ENCODE results near the gene ADAMTS4. TPM values are rescaled to one million over a fixed set of nuclear protein-coding genes. Genes with fewer than 3 reads are reported as not detected.

The ADAMTS4 gene
- total RNA-seq, 1 experiment from 2014 or later, result 31.6 TPM

DNA sequence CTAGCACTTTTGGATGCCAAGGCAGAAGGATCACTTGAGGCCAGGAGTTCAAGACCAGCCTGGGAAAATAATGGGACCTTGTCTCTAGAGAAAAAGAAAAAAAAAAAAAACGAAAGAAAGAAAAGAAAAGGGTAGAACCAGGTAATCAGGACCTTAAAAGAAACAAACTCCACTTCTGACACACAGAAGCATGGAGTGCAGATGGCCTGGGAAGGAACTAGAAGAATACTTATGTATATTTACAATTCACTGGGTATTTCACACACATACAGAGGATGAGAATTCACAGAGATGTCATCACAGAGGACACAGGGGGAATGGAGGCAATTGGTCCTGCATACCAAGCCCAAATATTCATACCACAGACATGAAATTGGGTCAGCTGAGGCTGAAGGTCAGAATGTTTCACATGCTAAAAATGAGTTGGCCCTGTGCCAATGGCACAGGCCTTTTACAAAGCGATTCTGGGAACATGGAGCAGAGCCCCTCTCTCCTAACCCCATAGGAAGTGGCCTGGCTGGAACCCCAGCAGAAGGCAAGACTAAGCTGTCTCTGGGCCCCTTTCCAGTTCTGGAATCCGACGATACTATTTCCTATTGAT, 26.0 kb downstream of the ADAMTS4 start:
- ChIA-PET POLR2A (ENCODE audit: low non-redundant PET) (no interaction called here), CTCF (no interaction called here)
- H3K4me1 ChIP-seq (ENCODE audit: insufficient read depth, low read length, poor library complexity, severe bottlenecking), result peaks cover 13% of the 10 kb centered on the region
- H3K4me3 ChIP-seq (ENCODE audit: low read depth, low read length, poor library complexity, severe bottlenecking), result no peak overlapping the region
- DNase-seq (ENCODE audit: low spot score), result no peak
- no peaks in the 10 kb centered on the region for H3K9me3 ChIP-seq (ENCODE audit: low read depth, low read length, poor library complexity, severe bottlenecking)
- BruUV-seq (replicated peaks), result no TSS peak
- no peak overlapping the region for H3K27ac ChIP-seq (ENCODE audit: low read depth, low read length, poor library complexity, severe bottlenecking)
- no peaks in the 10 kb centered on the region for H3K27me3 ChIP-seq (replicated peaks; ENCODE audit: insufficient read depth, low read depth, low read length, poor library complexity)
- H3K36me3 ChIP-seq (ENCODE audit: insufficient read depth, low read length, poor library complexity, severe bottlenecking), result peaks cover 56% of the 10 kb centered on the region
- no peak for TF ChIP-seq EZH2 (IDR thresholded peaks at IDR 0.05; ENCODE audit: borderline replicate concordance, low read depth, low read length, poor library complexity, severe bottlenecking)
- TF ChIP-seq, protein P1, sequence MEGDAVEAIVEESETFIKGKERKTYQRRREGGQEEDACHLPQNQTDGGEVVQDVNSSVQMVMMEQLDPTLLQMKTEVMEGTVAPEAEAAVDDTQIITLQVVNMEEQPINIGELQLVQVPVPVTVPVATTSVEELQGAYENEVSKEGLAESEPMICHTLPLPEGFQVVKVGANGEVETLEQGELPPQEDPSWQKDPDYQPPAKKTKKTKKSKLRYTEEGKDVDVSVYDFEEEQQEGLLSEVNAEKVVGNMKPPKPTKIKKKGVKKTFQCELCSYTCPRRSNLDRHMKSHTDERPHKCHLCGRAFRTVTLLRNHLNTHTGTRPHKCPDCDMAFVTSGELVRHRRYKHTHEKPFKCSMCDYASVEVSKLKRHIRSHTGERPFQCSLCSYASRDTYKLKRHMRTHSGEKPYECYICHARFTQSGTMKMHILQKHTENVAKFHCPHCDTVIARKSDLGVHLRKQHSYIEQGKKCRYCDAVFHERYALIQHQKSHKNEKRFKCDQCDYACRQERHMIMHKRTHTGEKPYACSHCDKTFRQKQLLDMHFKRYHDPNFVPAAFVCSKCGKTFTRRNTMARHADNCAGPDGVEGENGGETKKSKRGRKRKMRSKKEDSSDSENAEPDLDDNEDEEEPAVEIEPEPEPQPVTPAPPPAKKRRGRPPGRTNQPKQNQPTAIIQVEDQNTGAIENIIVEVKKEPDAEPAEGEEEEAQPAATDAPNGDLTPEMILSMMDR (conservative IDR thresholded peaks at IDR 0.05; ENCODE audit: low read depth, low read length), result no peak
- intact Hi-C loops (cut with micrococcal nuclease; ENCODE audit: unreplicated experiment), result no loop called here

DNA sequence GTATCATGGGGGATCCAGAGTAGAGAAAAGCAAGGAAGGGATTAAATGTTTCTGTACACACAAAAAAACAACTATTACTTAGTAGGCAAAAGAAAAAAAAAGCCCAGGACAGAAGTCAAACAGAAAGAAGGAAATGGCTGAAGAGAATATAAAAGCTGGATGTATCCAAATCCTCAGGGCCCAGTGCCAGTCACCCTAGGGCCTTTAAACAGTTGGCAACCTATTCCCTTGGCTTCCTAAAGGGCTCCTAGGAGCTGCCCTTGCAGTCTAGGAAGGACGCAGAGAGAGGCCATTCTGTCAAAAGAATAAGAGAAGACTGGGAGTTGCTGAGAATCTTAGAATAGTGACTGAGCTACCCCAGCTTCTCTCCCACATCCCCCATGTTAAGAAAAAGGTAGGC, 26.5 kb downstream of the ADAMTS4 start:
- POLR2A ChIA-PET (ENCODE audit: low non-redundant PET), result no interaction called here
- no peaks in the 10 kb centered on the region for H3K9me3 ChIP-seq (ENCODE audit: low read depth, low read length, poor library complexity, severe bottlenecking)
- BruUV-seq (replicated peaks), result no TSS peak
- H3K36me3 ChIP-seq (ENCODE audit: insufficient read depth, low read length, poor library complexity, severe bottlenecking), result peaks cover 56% of the 10 kb centered on the region
- H3K4me1 ChIP-seq (ENCODE audit: insufficient read depth, low read length, poor library complexity, severe bottlenecking), result peaks cover 8% of the 10 kb centered on the region
- no peaks in the 10 kb centered on the region for H3K27me3 ChIP-seq (replicated peaks; ENCODE audit: insufficient read depth, low read depth, low read length, poor library complexity)
- no peak for DNase-seq (ENCODE audit: low spot score)
- no peak overlapping the region for H3K4me3 ChIP-seq (ENCODE audit: low read depth, low read length, poor library complexity, severe bottlenecking)
- intact Hi-C loops (cut with micrococcal nuclease; ENCODE audit: unreplicated experiment), result no loop called here
- H3K27ac ChIP-seq (ENCODE audit: low read depth, low read length, poor library complexity, severe bottlenecking), result no peak overlapping the region
- CTCF ChIA-PET, result no interaction called here
- no peak for TF ChIP-seq EZH2 (IDR thresholded peaks at IDR 0.05; ENCODE audit: borderline replicate concordance, low read depth, low read length, poor library complexity, severe bottlenecking)
- TF ChIP-seq, protein P1 (conservative IDR thresholded peaks at IDR 0.05; ENCODE audit: low read depth, low read length), result no peak

DNA sequence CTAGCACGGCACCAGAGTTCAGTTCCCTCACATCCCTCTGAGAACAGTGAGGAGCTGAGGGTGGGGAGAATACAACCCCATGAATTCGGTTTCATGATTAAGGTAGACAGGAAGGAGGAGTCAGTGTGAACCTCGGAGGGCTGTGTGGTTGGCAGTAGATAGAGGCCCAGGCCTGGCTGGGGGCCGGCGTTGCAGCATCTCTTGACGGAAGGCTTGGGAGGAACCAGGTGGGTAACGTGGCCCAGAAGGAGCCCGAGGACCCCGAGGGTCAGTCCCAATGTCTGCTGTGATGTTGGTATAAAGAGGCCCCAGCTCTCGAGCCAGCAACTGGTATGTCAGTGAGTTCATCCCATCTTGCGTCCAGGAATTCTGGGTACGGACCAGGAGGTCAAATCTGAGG, 27.2 kb downstream of the ADAMTS4 start:
- TF ChIP-seq EZH2 (IDR thresholded peaks at IDR 0.05; ENCODE audit: borderline replicate concordance, low read depth, low read length, poor library complexity, severe bottlenecking), result no peak
- TF ChIP-seq, protein P1 (conservative IDR thresholded peaks at IDR 0.05; ENCODE audit: low read depth, low read length), result no peak
- H3K27me3 ChIP-seq (replicated peaks; ENCODE audit: insufficient read depth, low read depth, low read length, poor library complexity), result no peaks in the 10 kb centered on the region
- H3K4me3 ChIP-seq (ENCODE audit: low read depth, low read length, poor library complexity, severe bottlenecking), result no peak overlapping the region
- peaks cover 6% of the 10 kb centered on the region for H3K4me1 ChIP-seq (ENCODE audit: insufficient read depth, low read length, poor library complexity, severe bottlenecking)
- no peak for DNase-seq (ENCODE audit: low spot score)
- ChIA-PET POLR2A (ENCODE audit: low non-redundant PET) (no interaction called here), CTCF (no interaction called here)
- BruUV-seq (replicated peaks), result no TSS peak
- H3K27ac ChIP-seq (ENCODE audit: low read depth, low read length, poor library complexity, severe bottlenecking), result no peak overlapping the region
- intact Hi-C loops (cut with micrococcal nuclease; ENCODE audit: unreplicated experiment), result no loop called here
- H3K9me3 ChIP-seq (ENCODE audit: low read depth, low read length, poor library complexity, severe bottlenecking), result no peaks in the 10 kb centered on the region
- H3K36me3 ChIP-seq (ENCODE audit: insufficient read depth, low read length, poor library complexity, severe bottlenecking), result peaks cover 56% of the 10 kb centered on the region
